H1 (cell line): ENCODE measurements around the gene RHCG. TPM values are rescaled to one million over a fixed set of nuclear protein-coding genes. Genes with fewer than 3 reads are reported as not detected.

Experiments used
- CTCF ChIA-PET: fragments of 300-600 bp; sonication (Branson Sonifier 250); formaldehyde crosslinking; loops from one replicate; lab custom pipeline; 2021; ENCODE audit not compliant: partially characterized antibody; lab: Charles Lee
- POLR2A ChIA-PET: fragments of 300-600 bp; sonication (Branson Sonifier 250); formaldehyde crosslinking; loops from one replicate; lab custom pipeline; 2021; ENCODE audit warnings: inconsistent platforms; ENCODE audit not compliant: partially characterized antibody; lab: Charles Lee
- DNase-seq, 2 experiments: peaks; one replicate each; pipeline versions ENCODE4 v3.0.0 to v3.0.0-alpha.2; 2010 to 2022; ENCODE audit warnings: low spot score in 2 of 2, low read depth in 1 of 2, mixed read lengths in 1 of 2
- FAIRE-seq: peaks from 2 replicates; lab custom pipeline; 2011; peaks lifted over from hg19 to GRCh38; lab: Jason Lieb, UNC
- H2AFZ ChIP-seq: 2 replicates; pipeline ENCODE4 v1.8.1; 2012; ENCODE audit warnings: low read length, inconsistent platforms
- H2AK5ac ChIP-seq: 2 replicates; pipeline ENCODE4 v1.6.1; 2013; ENCODE audit warnings: low read depth, low read length
- H2BK120ac ChIP-seq: replicated peaks from 2 replicates; pipeline ENCODE3; 2013; ENCODE audit warnings: low read depth, low read length, inconsistent platforms
- H2BK12ac ChIP-seq: 2 replicates; pipeline ENCODE4 v1.6.1; 2013; ENCODE audit warnings: low read depth, low read length
- H2BK15ac ChIP-seq: 2 replicates; pipeline ENCODE4 v1.6.1; 2013; ENCODE audit warnings: low read length
- H2BK20ac ChIP-seq: 2 replicates; pipeline ENCODE4 v1.6.1; 2013; ENCODE audit warnings: low read length
- H2BK5ac ChIP-seq: 2 replicates; pipeline ENCODE4 v1.6.1; 2013; ENCODE audit warnings: low read depth, low read length
- H3K14ac ChIP-seq: 2 replicates; pipeline ENCODE4 v1.6.1; 2013; ENCODE audit warnings: inconsistent platforms; ENCODE audit not compliant: insufficient read length
- H3K18ac ChIP-seq: 2 replicates; pipeline ENCODE4 v1.6.1; 2013; ENCODE audit warnings: low read length; ENCODE audit errors: extremely low read depth
- H3K23ac ChIP-seq: 2 replicates; pipeline ENCODE4 v1.6.1; 2013; ENCODE audit warnings: inconsistent platforms; ENCODE audit not compliant: insufficient read length
- H3K23me2 ChIP-seq: 2 replicates; pipeline ENCODE4 v1.6.1; 2013; ENCODE audit warnings: low read depth, low read length
- H3K27ac ChIP-seq: 2 replicates; pipeline ENCODE4 v1.6.1; 2011; ENCODE audit warnings: low read depth, low read length, inconsistent platforms
- H3K27me3 ChIP-seq, 4 experiments: replicated peaks in 1 of 4; 1 replicate in 1 of 4; 2 replicates in 3 of 4; pipeline versions ENCODE4 v1.6.1 to v1.8.1; 2011 to 2013; ENCODE audit warnings: low read length in 3 of 4, mild to moderate bottlenecking in 3 of 4, inconsistent platforms in 2 of 4, mixed read lengths in 2 of 4, moderate library complexity in 1 of 4; ENCODE audit not compliant: control insufficient read depth in 3 of 4, insufficient read depth in 3 of 4; ENCODE audit errors: extremely low read depth in 1 of 4
- H3K36me3 ChIP-seq, 4 experiments: 2 replicates each; pipeline versions ENCODE4 v1.6.1 to v1.8.1; 2011 to 2013; ENCODE audit warnings: mild to moderate bottlenecking in 4 of 4, low read length in 3 of 4, moderate library complexity in 2 of 4, control low read depth in 1 of 4, inconsistent platforms in 1 of 4; ENCODE audit not compliant: insufficient read depth in 4 of 4, control insufficient read depth in 2 of 4
- H3K4ac ChIP-seq: replicated peaks from 2 replicates; pipeline ENCODE3; 2013; ENCODE audit warnings: low read length, low read depth, mixed read lengths, inconsistent platforms; ENCODE audit not compliant: insufficient read length
- H3K4me1 ChIP-seq, 4 experiments: replicated peaks in 1 of 4; 1 replicate in 1 of 4; 2 replicates in 3 of 4; pipeline versions ENCODE4 v1.6.1 to v1.8.1; 2011 to 2013; ENCODE audit warnings: low read length in 3 of 4, inconsistent platforms in 2 of 4, mixed read lengths in 1 of 4; ENCODE audit not compliant: insufficient read depth in 4 of 4, control insufficient read depth in 3 of 4
- H3K4me2 ChIP-seq, 2 experiments: 2 replicates each; pipeline versions ENCODE4 v1.6.1 to v1.8.1; 2011 to 2013; ENCODE audit warnings: low read depth in 2 of 2, low read length in 2 of 2, control low read depth in 1 of 2, inconsistent platforms in 1 of 2, mild to moderate bottlenecking in 1 of 2; ENCODE audit not compliant: insufficient read depth in 1 of 2
- H3K4me3 ChIP-seq, 4 experiments: fragments of 200-600, 300-600 bp in 1 of 4; sonication (generic), shearing (Covaris generic), sonication (Bioruptor Twin) in 1 of 4; 2 replicates each; pipeline versions ENCODE4 v1.5.1 to v1.8.1; 2011 to 2016; ENCODE audit warnings: low read length in 4 of 4, low read depth in 3 of 4, control low read depth in 2 of 4, inconsistent platforms in 2 of 4, mild to moderate bottlenecking in 2 of 4, mixed read lengths in 1 of 4, moderate library complexity in 1 of 4; ENCODE audit not compliant: insufficient read depth in 2 of 4; ENCODE audit errors: extremely low read depth in 1 of 4
- H3K56ac ChIP-seq: replicated peaks from 2 replicates; pipeline ENCODE3; 2013; ENCODE audit warnings: low read depth, mild to moderate bottlenecking, mixed read lengths, low read length, inconsistent platforms; ENCODE audit not compliant: insufficient read length
- H3K79me1 ChIP-seq: 2 replicates; pipeline ENCODE4 v1.6.1; 2013; ENCODE audit warnings: low read depth, low read length, control low read depth
- H3K79me2 ChIP-seq, 2 experiments: 2 replicates each; pipeline versions ENCODE4 v1.6.1 to v1.8.1; 2012 to 2013; ENCODE audit warnings: low read length in 2 of 2, mild to moderate bottlenecking in 2 of 2, inconsistent platforms in 1 of 2; ENCODE audit not compliant: insufficient read depth in 2 of 2, control insufficient read depth in 1 of 2
- H3K9ac ChIP-seq, 4 experiments: replicated peaks in 1 of 4; 1 replicate in 1 of 4; 2 replicates in 3 of 4; pipeline versions ENCODE4 v1.6.1 to v1.8.1; 2011 to 2013; ENCODE audit warnings: low read depth in 3 of 4, low read length in 3 of 4, control low read depth in 2 of 4, mild to moderate bottlenecking in 2 of 4, moderate library complexity in 2 of 4, inconsistent platforms in 1 of 4; ENCODE audit errors: extremely low read depth in 1 of 4
- H3K9me3 ChIP-seq, 2 experiments: 2 replicates each; pipeline versions ENCODE4 v1.6.1 to v1.8.1; 2012 to 2013; ENCODE audit warnings: mild to moderate bottlenecking in 2 of 2, moderate library complexity in 2 of 2, control low read depth in 1 of 2, inconsistent platforms in 1 of 2, low read depth in 1 of 2, low read length in 1 of 2, mixed read lengths in 1 of 2; ENCODE audit not compliant: insufficient read depth in 2 of 2
- H4K20me1 ChIP-seq, 2 experiments: replicated peaks in 1 of 2; 2 replicates each; pipeline versions ENCODE3 to v1.8.1; 2011 to 2013; ENCODE audit warnings: inconsistent platforms in 2 of 2, low read length in 2 of 2, mild to moderate bottlenecking in 1 of 2; ENCODE audit not compliant: insufficient read depth in 2 of 2, control insufficient read depth in 1 of 2
- H4K5ac ChIP-seq: 2 replicates; pipeline ENCODE4 v1.6.1; 2013; ENCODE audit warnings: low read length, low read depth, mixed read lengths, inconsistent platforms; ENCODE audit not compliant: insufficient read length
- H4K8ac ChIP-seq: 2 replicates; pipeline ENCODE4 v1.8.0; 2013; ENCODE audit warnings: mild to moderate bottlenecking, moderate library complexity, low read length, inconsistent platforms; ENCODE audit not compliant: insufficient read depth; ENCODE audit errors: extremely low read depth
- H4K91ac ChIP-seq: replicated peaks from 2 replicates; pipeline ENCODE3; 2013; ENCODE audit warnings: low read length, mixed read lengths, inconsistent platforms; ENCODE audit not compliant: insufficient read length
- CEBPB ChIP-seq: IDR thresholded peaks from 2 replicates; pipeline ENCODE4 v1.6.1; 2012; ENCODE audit warnings: low read depth, low read length
- CHD1 ChIP-seq: IDR thresholded peaks from 2 replicates; pipeline ENCODE4 v1.6.1; 2012; ENCODE audit warnings: low read depth, low read length, improper control_type of control experiment
- EP300 ChIP-seq, 2 experiments: IDR thresholded peaks; 1 replicate in 1 of 2; 2 replicates in 1 of 2; pipeline ENCODE4 v1.6.1; 2011 to 2012; ENCODE audit warnings: low read depth in 2 of 2, low read length in 2 of 2, mild to moderate bottlenecking in 2 of 2, borderline replicate concordance in 1 of 2, inconsistent platforms in 1 of 2, moderate library complexity in 1 of 2
- FOSL1 ChIP-seq: IDR thresholded peaks from 2 replicates; pipeline ENCODE4 v1.6.1; 2011; ENCODE audit warnings: mild to moderate bottlenecking, low read depth, low read length, moderate library complexity; ENCODE audit not compliant: insufficient read depth
- WGBS, 2 experiments: shearing (Covaris generic) in 1 of 2; methylation state at CpG; one replicate each; pipeline versions ENCODE4 v1.1.6 to v1.1.7; 2013 to 2015; ENCODE audit warnings: low lambda C conversion rate in 2 of 2, mixed read lengths in 2 of 2, inconsistent platforms in 1 of 2, low coverage in 1 of 2, missing lambda C conversion rate in 1 of 2; ENCODE audit not compliant: insufficient replicate concordance in 2 of 2, insufficient coverage in 1 of 2, insufficient read length in 1 of 2; ENCODE audit errors: extremely low coverage in 1 of 2, missing lambda C conversion rate in 1 of 2; 5-methylcytosine and 5-hydroxymethylcytosine counted together
- polyA plus RNA-seq, 7 experiments: library from polyadenylated mRNA; depleted of rRNA in 3 of 7; stranded (reverse) in 5 of 7; unstranded in 2 of 7; fragments of >200 nt in 5 of 7; fragments of 200-250 nt in 2 of 7; gene quantifications; 1 replicate in 5 of 7; 2 replicates in 1 of 7; 4 replicates in 1 of 7; pipeline versions ENCODE4 v1.2.1 to v1.2.3, GENCODE V29; 2011 to 2013; ENCODE audit warnings: missing spikeins in 2 of 7, mixed read lengths in 2 of 7
- total RNA-seq: library from RNA; stranded (reverse); fragmentation: NEBNext Ultra II Directional; extraction: Animal tissue kit (Norgen Biotek cat#: 25700); gene quantifications from 2 replicates; pipeline ENCODE4 v1.2.1, GENCODE V29; 2021
- TF ChIP-seq, protein P1 (sequence below): IDR thresholded peaks from 2 replicates; pipeline ENCODE4 v1.6.1; 2012; ENCODE audit warnings: inconsistent platforms
- TF ChIP-seq, protein P2 (sequence below): IDR thresholded peaks from 2 replicates; pipeline ENCODE4 v1.6.1; 2012; ENCODE audit warnings: inconsistent platforms

RHCG gene
- total and polyA plus RNA-seq, 2 of the 8 experiments (the other 6 are each of a cell fraction or from before 2014, with no cell fraction given) = 0.68 TPM; not detected in 1

DNA sequence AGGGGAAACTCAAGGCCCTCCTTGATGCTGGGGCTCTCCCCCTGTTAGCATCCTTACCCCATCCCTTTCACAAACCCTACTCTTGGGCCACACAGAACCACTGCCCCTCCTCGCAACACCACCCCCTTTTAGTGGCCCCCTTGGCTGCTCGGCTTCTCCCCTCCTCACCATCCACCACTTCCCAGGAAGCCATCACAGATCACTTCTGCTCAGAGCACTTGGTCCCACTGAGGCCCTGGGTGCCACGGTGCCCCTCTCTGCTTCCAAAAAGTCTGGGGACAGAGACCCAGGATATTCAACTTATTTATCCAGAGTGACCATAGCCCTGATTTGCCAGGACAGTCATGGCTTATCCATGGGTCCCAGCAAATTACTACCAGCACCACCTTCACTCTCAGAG lies 2.4 kb downstream of the RHCG start:
- Histone ChIP-seq H2BK20ac (no peak overlapping the region), H3K18ac (no peak overlapping the region), H3K14ac (no peak overlapping the region), H3K9ac (no peak overlapping the region), H4K20me1 (no peaks in the 10 kb centered on the region), H3K4me3 (no peak overlapping the region), H3K4me2 (no peak overlapping the region), H2BK5ac (no peak overlapping the region), H2BK12ac (no peak overlapping the region), H3K9me3 (no peaks in the 10 kb centered on the region), H3K56ac (no peak overlapping the region), H2BK15ac (no peak overlapping the region), H3K23me2 (peaks cover 2% of the 10 kb centered on the region; the same call in 1 of the 2 replicates), H3K4ac (no peak overlapping the region), H3K27ac (no peak overlapping the region), H3K27me3 (peaks cover 2 to 25% (median 19%) of the 10 kb centered on the region in 4 experiments), H2AK5ac (no peak overlapping the region), H3K23ac (no peak overlapping the region), H2AFZ (no peak overlapping the region), H2BK120ac (no peak overlapping the region), H3K4me1 (peaks cover 0 to 6% (median 4%) of the 10 kb centered on the region in 4 experiments; a peak in 6 of 7 replicates), H3K79me2 (no peaks in the 10 kb centered on the region), H4K91ac (no peak overlapping the region), H3K36me3 (no peaks in the 10 kb centered on the region), H4K5ac (no peak overlapping the region), H3K79me1 (no peaks in the 10 kb centered on the region; the same call in 1 of the 2 replicates), H4K8ac (no peak overlapping the region)
- DNase-seq (no peak), FAIRE-seq (no peak)
- WGBS, 2 experiments = 86% methylated on average over 3 of the region's 3 CpGs; no CpG with 5 or more reads in 1 of the 2 experiments
- ChIA-PET POLR2A (no interaction called here), CTCF (interaction anchor here (0.6 to 9.7 kb wide), 26 partner anchors 8 to 615 kb away, joined by 3 to 187 read pairs (median 6); partner anchors contain the start of gene TICRR)
- TF ChIP-seq FOSL1 (no peak), EP300 (IDR thresholded peaks at IDR 0.05; ENCODE audit: borderline replicate concordance in 1 of 2, low read depth in 2 of 2, low read length in 2 of 2) (no peak), CEBPB (no peak), CHD1 (no peak)
- TF ChIP-seq, protein P1, sequence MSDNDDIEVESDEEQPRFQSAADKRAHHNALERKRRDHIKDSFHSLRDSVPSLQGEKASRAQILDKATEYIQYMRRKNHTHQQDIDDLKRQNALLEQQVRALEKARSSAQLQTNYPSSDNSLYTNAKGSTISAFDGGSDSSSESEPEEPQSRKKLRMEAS = no peak
- TF ChIP-seq, protein P2, sequence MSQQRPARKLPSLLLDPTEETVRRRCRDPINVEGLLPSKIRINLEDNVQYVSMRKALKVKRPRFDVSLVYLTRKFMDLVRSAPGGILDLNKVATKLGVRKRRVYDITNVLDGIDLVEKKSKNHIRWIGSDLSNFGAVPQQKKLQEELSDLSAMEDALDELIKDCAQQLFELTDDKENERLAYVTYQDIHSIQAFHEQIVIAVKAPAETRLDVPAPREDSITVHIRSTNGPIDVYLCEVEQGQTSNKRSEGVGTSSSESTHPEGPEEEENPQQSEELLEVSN = no peak
